ENCODE results near the gene SAC3D1.

SAC3D1 gene

DNA sequence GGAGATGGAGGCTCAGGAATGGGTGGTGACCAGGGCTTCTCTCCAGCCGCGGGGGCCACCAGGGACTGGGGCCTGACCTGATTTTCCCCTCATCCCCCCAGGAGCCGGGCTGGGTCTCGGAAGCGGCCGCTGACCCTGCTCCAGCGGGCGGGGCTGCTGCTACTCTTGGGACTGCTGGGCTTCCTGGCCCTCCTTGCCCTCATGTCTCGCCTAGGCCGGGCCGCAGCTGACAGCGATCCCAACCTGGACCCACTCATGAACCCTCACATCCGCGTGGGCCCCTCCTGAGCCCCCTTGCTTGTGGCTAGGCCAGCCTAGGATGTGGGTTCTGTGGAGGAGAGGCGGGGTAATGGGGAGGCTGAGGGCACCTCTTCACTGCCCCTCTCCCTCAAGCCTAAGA, 46.8 kb downstream of the SAC3D1 start:
- FAIRE-seq (no peak), DNase-seq (ENCODE audit: low spot score) (no peak)

DNA sequence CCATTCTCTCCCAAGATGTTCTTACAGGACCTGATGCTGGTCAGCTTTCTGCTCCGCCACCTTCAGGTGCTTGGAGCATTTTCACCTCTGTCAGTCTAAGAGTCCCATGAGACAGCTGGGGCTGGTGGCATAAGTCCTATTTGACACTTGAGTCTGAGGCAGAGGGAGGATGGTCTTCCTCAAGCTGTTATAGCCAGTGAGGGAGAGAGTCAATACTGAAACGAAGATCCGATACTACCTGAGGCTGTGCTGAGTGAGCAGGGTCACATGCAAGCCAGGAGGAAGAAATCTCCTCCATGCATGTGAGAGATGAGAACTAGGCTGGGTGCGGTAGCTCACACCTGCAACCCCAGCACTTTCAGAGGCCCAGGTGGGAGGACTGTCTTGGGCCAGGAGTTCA, 48.6 kb downstream of the SAC3D1 start:
- DNase-seq (ENCODE audit: low spot score) (no peak), FAIRE-seq (no peak)

DNA sequence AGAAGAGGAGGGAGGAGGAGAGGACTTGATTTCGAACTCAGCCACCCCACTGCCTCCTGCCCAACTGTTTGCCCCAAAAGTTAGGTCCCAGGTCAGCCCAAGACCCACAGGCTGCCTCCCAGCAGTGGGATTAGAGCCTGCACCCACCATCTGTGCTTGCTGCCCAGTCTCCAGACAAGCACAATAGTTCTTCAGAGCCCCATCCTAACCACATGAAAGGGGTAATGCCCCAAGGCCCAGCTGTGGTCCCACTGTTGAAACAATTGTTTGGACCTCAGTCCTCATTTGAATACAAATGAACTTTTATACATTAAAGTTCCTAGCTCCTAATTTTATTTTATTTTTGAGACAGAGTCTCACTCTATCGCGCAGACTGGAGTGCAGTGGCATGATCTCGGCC, 49.6 kb downstream of the SAC3D1 start:
- DNase-seq (ENCODE audit: low spot score), result no peak
- no peak for FAIRE-seq

All from urothelium cell line (cell line).